GM12891 (cell line): Measurements from ENCODE around the gene KCND2.

Experiments
- POLR2A ChIP-seq: IDR thresholded peaks from 2 replicates; pipeline ENCODE4 v1.6.1; 2011; ENCODE audit warnings: low read depth, low read length, control low read depth
- POLR2AphosphoS5 ChIP-seq: IDR thresholded peaks from 2 replicates; pipeline ENCODE4 v1.6.1; 2011; ENCODE audit warnings: low read depth, low read length, control low read depth

DNA sequence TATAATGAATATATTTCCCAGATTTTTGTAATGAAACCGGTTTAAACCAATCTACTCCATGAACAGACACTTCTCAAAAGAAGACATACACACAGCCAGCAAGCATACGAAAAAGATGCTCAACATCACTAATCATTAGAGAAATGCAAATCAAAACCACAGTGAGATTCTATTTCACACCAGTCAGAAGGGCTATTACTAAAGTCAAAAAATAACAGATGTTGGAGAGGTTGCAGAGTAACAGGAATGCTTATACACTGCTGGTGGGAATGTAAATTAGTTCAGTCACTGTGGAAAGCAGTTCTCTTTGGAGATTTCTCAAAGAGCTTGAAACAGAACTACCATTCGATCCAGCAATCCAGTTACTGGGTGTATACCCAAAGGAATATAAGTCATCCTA lies 344.3 kb downstream of the KCND2 start:
- TF ChIP-seq POLR2A (no peak), POLR2AphosphoS5 (no peak)
